Activated CD4-positive, alpha-beta T cell treated with anti-CD3 and anti-CD28 coated beads, Interleukin-2, amount 50 U/mL, for 16 hours (primary cell): Measurements from ENCODE around the gene TMEM269.
A peak's percentile ranks its signal among the peaks of the same experiment; 100 is the strongest.

Experiments used
- DNase-seq: peaks from one replicate; pipeline ENCODE4 v3.0.0-alpha.2; 2020

Gene TMEM269, protein sequence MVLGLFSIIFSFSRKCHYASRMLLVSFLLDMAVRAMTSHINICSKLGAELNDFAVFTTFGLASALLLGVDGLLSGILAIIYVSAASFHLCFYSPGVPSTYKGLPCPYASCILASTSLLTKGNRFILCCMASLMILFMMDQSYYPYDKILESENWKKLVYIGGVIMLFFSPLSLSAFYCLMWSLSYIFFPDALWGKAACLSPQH

DNA sequence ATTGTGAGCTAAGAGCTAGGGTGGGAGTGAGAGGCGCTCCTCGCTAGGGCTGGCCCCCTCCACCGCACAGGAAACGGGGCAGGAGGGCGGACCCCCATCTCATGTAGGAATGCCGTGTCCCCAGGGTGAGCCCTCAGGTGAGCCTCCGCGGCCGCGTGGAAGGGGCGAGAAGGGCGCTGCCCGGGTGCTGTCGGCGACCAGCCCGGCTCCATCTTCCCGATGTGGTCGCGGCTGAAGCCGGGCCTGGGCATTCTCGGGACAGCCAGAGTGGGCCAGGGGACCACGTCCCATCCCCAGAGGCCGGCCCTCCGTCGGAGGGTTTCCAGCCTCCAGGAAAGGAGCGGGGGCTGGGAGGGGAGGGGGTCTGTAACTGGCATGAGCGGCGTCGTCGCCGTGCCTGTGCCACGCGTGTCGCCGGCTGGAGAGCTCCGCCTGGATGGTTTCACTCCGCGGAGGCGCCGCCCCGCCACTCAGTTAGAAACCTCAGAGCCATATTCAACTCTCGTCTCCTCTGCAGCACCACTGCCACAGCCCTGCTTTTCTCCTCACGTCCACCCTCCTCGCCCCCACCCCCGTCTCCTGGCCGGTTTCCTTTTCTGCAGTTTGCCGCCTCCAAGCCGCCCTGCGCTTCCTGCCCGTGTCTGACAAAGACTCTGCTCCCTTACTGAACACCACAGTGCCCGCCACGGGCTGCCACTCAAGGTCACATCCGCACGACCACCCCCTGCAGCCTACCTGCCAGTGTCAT is at the start of gene TMEM269:
Gene TMEM269, plus strand, starts transcription at position 46 of the 748 bp plus-strand sequence. CDS start 4,903 bp downstream, outside the sequence.
- DNase-seq = peak; percentile 33

DNA sequence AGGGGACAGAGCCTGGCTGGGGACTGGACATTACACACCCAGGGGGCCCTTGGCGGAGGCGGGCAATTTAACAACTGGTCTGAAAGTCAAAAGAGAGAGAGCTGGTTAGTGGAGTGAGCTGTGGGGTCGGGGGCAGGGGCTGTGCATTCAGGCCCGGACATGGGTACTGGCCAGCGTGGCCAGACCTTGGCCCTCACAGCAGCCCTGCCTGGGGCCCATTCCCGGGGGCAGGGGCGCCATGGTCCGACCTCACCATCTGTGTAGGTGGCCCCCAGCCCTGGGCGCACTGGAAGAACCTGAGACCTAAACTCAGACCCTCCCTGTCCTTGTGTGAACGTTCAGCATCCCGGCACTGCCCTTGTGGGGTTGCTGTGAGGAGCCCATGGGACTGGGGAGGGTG is 49.7 kb upstream of the TMEM269 start:
- DNase-seq = no peak

GRCh38 chr1:42735477-42736105 is 49.2 kb upstream of the TMEM269 start:
- no peak for DNase-seq

DNA sequence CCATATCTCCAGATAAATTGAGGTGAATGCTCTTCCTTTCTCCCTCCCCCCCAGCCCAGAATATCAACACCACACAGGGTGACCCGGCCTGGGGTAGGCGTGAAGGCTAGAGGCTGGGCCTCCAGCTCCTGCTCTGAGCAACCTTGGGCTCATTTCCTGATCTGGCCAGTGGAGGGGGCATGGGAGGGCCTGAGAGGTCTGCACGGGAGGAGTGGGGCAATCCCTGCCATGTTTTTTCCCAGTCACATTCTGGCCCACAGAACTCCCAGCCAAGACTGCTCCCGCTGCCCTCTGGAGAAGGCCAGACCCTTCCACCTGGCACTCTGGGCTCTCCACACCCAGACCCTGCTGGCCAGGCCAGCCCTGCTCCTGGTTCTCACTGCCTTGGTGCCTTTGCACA is 48.6 kb upstream of the TMEM269 start:
- DNase-seq = no peak

DNA sequence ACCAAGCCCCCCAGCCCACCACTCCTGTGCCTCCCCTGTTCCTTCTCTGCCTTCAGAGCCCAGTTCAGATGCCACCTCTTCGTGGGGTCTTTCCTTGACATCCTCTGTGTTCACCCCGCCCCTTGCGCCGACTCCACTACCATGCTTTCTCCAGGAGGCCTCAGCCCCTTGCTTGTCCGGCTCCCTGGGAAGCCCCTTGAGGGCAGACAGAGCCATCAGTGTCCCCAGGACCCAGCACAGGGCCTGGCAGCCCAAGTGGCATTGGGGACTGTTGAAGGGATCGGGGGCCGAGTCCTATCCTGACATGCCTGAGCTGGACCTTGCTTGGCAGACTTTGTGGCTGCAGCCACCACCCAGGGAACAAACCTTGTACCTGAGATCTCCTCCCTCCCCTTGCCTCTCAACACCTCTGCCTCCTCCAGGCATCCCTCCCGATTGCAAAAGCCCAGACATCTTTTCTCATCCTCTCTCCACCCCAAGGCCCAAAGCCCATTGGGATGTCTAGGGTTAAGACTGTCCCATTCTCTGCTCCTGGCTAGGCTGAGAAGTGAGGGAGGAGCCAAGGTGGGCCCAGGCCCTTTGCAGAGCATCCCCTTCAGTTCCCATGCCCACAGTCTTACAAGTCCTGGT is 48.1 kb upstream of the TMEM269 start:
- no peak for DNase-seq

DNA sequence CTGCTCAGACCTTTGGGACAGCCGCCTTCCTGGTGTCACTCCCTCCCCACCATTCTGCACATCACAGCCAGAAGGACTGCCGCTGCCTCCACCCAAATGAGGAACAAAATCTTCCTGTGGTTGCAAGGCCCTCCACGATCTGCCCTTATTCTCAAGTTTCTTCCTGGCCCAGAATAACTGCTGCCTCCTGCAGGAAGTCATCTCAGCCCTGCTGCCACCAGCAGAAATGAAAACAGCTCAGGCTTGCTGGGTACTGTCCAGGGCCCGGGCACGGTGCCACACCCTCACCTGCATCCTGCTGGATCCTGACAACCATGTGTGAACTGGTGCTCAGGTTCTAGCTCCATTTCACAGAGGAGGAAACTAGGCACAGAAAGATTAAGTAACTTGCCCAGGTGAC is 47.5 kb upstream of the TMEM269 start:
- DNase-seq = no peak

- no peak for DNase-seq
These were observed 46.7 kb upstream of the TMEM269 start for GRCh38 chr1:42737986-42738677.

GRCh38 chr1:42738678-42739226 is 46.0 kb upstream of the TMEM269 start:
- no peak for DNase-seq

- no peak for DNase-seq
These were observed 44.8 kb upstream of the TMEM269 start, which contains the start of gene CLDN19 for GRCh38 chr1:42739753-42740700. CLDN19 (minus strand) TSS chr1:42740236; CDS start chr1:42740063, 173 bp downstream.

DNA sequence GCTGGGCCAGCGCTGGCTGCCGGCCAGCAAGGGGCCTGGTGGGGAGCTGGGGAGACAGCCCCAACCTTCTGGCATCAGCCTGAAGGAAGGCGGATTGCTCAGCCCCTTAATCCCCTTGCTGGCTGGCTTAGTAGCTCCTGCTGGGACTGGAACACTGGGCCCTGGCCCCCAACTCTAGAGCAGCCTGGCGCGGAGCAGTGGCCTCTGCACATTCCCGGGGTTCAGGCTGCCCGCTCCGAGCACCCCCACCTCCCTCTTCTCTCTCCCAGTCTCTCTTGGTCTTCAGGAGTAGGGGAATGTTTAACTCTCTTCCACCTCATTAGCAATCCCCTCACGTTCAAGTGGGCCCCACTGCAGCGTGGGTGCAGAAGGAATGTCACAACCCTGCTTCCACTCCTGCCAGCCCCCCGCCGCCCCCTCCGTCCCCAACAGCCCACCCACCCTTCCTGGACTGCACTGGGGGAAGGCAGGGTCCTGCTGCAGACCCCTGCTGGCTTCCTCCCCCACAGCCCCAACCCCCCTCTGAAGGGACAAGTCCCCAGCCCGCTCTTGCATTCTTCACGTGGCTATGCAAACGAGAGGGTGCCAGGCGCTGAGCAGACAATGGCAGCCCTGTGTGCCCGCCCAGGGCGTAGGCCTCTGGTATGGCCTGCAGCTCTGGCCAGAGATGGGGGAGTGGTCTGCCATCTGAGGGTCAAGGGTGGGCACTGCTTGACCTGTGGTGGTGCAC is 43.8 kb upstream of the TMEM269 start:
- DNase-seq = no peak

DNA sequence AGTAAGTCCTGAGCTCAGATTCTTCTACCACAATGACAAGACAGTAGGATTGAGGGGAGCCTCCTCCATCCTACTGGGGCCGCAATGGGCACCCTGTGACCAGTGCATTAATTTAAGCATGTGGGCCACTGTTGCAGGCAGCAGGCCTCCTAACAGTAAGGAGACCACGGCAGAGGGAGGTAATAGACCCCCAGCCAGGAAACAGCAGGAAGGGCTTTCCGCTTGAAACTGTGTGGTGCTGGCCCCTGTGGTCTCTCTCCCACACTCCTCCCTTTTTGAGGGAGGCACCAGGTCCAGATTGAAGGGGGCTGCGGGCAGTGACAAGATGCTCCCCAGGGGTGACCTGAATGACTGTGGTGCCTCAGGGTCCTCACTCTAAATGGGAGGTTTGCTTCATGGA is 43.1 kb upstream of the TMEM269 start:
- DNase-seq = no peak

DNA sequence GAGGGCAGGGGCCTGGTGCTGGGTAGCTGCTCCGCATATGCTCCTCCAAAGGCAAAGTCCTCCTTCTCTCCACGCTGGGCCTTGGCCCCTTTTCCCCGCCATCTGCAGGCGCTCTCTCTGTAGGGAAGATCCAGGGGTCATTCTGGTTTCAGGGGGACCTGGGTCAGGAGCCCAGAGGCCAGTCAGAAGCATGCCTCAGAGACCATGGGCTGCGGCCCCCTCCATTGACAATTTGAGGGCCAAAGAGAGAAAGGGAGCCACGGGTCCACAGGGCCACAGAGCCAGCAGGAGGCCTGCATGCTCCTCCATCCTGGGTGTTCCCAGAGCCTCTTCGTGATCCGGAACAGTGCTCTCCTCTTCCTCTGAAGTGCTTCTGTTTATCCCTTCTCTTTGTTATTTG is 42.6 kb upstream of the TMEM269 start:
- DNase-seq = no peak

DNA sequence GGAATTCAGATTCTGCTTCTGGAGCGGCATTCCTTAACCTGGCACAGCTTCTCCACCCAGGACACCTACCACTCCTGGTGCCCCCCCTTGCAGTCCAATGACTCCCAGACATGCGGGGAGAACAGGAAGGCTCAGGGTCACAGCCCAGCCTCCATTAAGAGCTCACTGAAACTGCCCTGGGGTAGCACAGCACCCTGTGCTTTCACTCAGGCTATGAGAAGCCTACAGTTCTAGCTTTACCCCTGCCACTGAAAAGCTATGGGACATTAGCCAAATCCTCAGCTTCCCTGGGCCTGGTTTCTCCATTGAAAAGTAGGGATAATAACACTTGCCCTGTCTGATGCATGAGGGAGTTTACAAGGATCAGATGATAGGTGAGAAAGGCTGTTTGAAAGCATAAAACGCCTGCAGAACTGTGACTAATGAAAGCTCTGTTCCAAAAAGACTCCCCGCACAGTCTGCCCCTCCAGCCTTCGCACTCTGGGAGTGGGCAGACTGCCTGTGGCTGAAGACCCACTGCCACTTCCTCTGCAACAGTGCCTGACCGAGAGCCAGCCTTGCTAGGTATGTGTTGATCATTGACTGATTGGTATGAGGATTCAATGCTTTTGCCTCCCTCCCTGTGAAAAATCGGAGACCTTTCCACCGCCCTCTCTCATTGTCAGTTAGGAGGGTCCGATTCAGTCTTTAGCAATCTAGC is 42.0 kb upstream of the TMEM269 start:
- DNase-seq = no peak

DNA sequence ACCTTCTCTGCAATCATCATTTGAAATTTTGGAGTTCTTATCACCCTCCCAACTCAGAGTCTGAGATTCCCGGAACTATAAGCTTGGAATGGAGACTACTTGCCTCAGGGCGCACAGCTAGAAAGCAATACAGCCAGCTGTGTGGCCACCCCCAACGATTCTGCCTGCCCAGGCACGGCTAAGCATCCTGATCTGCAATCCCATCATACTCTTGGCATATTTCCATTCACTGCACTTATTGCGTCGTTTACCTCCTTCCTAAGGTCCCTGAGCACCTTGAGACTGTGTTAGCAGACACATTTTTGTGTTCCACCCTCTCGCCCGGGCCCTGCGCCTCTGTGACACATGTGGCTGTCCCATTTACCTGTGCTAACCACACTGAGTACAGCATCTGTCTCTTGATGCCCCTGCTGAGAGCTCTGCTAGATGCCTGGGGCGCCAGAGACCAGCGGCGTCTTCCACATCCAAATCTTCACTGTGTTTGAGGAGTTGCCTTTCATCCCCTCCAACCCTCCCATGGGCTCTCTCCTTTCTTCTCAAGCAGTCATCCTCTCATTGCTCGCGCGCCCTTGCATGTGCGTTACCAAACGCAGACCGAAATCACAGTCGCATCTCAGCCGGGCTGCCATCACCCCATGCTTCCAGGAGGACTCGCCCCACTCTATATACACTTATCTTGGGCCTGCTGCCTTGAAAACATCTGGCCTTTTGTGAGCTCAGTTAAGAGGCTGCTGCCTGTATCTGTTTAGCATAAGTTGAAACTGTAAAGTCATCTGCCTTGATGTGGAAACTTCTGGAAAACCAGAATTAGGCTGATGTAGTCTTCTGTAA is 41.3 kb upstream of the TMEM269 start:
- DNase-seq = no peak

DNA sequence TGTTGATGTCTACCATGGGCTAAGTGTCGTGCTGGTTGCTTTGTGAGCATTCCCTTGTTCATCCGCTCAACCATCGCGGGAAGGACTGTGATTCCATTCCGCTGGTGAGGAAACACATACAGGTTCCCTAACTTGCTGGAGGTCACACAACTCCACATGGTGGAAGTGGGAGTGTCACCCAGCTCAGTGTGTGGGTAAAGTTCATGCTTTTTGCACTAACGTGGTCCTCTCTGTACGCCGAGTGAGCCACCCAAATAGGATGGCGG is 40.7 kb upstream of the TMEM269 start:
- DNase-seq = no peak

DNA sequence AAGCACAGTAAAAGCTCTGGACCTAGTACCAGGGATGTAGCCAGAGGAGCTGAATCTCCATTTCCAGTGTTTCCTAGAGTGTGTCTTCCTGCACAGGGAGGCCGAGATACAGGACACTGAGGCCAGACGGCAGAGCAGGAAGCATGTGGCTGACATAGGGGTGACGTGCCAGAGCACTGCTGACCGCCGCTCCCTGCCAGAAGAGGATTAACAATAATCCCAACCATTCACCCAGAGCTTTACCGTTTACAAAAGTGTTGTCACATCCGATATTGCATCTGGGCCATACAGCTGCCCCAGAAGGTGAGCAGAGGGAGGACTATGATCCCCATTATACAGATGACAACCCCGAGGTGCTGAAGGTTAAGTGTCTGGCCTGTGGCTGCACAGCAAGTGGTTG is 38.9 kb upstream of the TMEM269 start:
- no peak for DNase-seq

- DNase-seq = no peak
These were observed 38.2 kb upstream of the TMEM269 start for GRCh38 chr1:42746436-42747105.

DNA sequence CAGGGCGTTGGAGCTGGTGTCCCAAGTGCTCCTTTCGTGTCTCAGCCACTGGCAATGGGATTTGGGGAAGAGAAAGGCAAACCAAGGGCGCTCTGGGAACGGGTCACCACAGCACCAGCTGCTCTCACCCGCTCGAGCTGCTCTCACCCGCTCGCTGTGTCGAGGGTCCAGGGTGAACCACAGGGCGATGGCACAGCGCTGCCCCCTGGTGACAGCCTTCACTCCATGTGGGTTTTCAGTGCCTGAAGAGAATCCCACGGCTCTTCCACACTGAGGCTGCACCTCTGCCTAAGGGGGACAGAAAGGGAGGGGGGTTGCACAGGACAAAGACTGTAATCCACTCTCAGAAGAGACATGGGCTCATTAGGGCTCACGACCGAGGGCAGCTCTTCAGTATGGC is 37.7 kb upstream of the TMEM269 start:
- DNase-seq = peak; percentile 20

GRCh38 chr1:42748021-42748420 is 36.8 kb upstream of the TMEM269 start:
- no peak for DNase-seq
